ENCODE data around the gene MKNK1.

GRCh38 chr1:46530791-46531409 lies 73.2 kb downstream of the MKNK1 start:
- TF ChIP-seq, protein P1, sequence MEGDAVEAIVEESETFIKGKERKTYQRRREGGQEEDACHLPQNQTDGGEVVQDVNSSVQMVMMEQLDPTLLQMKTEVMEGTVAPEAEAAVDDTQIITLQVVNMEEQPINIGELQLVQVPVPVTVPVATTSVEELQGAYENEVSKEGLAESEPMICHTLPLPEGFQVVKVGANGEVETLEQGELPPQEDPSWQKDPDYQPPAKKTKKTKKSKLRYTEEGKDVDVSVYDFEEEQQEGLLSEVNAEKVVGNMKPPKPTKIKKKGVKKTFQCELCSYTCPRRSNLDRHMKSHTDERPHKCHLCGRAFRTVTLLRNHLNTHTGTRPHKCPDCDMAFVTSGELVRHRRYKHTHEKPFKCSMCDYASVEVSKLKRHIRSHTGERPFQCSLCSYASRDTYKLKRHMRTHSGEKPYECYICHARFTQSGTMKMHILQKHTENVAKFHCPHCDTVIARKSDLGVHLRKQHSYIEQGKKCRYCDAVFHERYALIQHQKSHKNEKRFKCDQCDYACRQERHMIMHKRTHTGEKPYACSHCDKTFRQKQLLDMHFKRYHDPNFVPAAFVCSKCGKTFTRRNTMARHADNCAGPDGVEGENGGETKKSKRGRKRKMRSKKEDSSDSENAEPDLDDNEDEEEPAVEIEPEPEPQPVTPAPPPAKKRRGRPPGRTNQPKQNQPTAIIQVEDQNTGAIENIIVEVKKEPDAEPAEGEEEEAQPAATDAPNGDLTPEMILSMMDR (IDR thresholded peaks at IDR 0.05) = no peak
- TF ChIP-seq POLR2A (IDR thresholded peaks at IDR 0.05) = no peak
- TF ChIP-seq POLR2AphosphoS5 (IDR thresholded peaks at IDR 0.05) = no peak

All from suprapubic skin (tissue), 4 donors.